HG03196 (cell line): ENCODE measurements around the gene DUOXA2.
"Not testable (repeated sequence)": the region's sequence is repeated elsewhere in the genome, so short reads cannot be mapped to it uniquely, and the experiment has no call there.

Source experiments
- ATAC-seq: cut with Tn5 transposase; IDR thresholded peaks from one replicate; pipeline ENCODE4 v1.9.1; 2021; ENCODE audit not compliant: unreplicated experiment

Gene DUOXA2

GRCh38 chr15:45114076-45114750 is at the start of gene DUOXA2, which contains the start of gene DUOX2:
Gene DUOXA2 (plus strand): TSS chr15:45114326. CDS start chr15:45114606, 280 bp downstream.
Gene DUOX2 (minus strand): TSS chr15:45114172. CDS start chr15:45113411, 761 bp downstream.
- ATAC-seq = no peak

- no peak for ATAC-seq
These were observed 49.7 kb upstream of the DUOXA2 start for GRCh38 chr15:45064386-45064785.

GRCh38 chr15:45069942-45070360 is 44.2 kb upstream of the DUOXA2 start:
- not testable (repeated sequence) for ATAC-seq

- not testable (repeated sequence) for ATAC-seq
These were observed 40.5 kb upstream of the DUOXA2 start for GRCh38 chr15:45073602-45074001.

- ATAC-seq = not testable (repeated sequence)
These were observed 38.4 kb upstream of the DUOXA2 start for GRCh38 chr15:45075440-45076320.

- ATAC-seq = not testable (repeated sequence)
These were observed 36.7 kb upstream of the DUOXA2 start for GRCh38 chr15:45077391-45077790.

GRCh38 chr15:45079201-45079600 is 34.9 kb upstream of the DUOXA2 start:
- not testable (repeated sequence) for ATAC-seq

- ATAC-seq = not testable (repeated sequence)
These were observed 34.4 kb upstream of the DUOXA2 start for GRCh38 chr15:45079628-45080246.

- ATAC-seq = not testable (repeated sequence)
These were observed 33.5 kb upstream of the DUOXA2 start for GRCh38 chr15:45080593-45080992.

- not testable (repeated sequence) for ATAC-seq
These were observed 31.7 kb upstream of the DUOXA2 start for GRCh38 chr15:45082412-45082811.

GRCh38 chr15:45083223-45083622 is 30.9 kb upstream of the DUOXA2 start:
- no peak for ATAC-seq

GRCh38 chr15:45084163-45084562 is 30.0 kb upstream of the DUOXA2 start:
- no peak for ATAC-seq

- ATAC-seq = no peak
These were observed 26.6 kb upstream of the DUOXA2 start for GRCh38 chr15:45087513-45087912.

GRCh38 chr15:45088801-45089711 is 25.1 kb upstream of the DUOXA2 start:
- no peak for ATAC-seq

- ATAC-seq = no peak
These were observed 24.3 kb upstream of the DUOXA2 start for GRCh38 chr15:45089712-45090373.

GRCh38 chr15:45091161-45091560 is 23.0 kb upstream of the DUOXA2 start:
- no peak for ATAC-seq

- ATAC-seq = no peak
These were observed 22.6 kb upstream of the DUOXA2 start for GRCh38 chr15:45091576-45091975.

GRCh38 chr15:45093013-45093412 is 21.1 kb upstream of the DUOXA2 start:
- ATAC-seq = no peak

- ATAC-seq = no peak
These were observed 20.3 kb upstream of the DUOXA2 start for GRCh38 chr15:45093622-45094357.
